Loucy (cell line): ENCODE measurements around the gene STAT4.
A peak's percentile ranks its signal among the peaks of the same experiment; 100 is the strongest.

Source experiments
- H2AFZ ChIP-seq: fragments of 200-600 bp; sonication (generic); 2 replicates; pipeline ENCODE4 v1.6.0; 2016; ENCODE audit warnings: antibody characterized with exemption, mild to moderate bottlenecking, low read length, moderate library complexity
- H3F3A ChIP-seq: fragments of 200-600 bp; 2 replicates; pipeline ENCODE4 v1.6.0; 2016; ENCODE audit warnings: antibody characterized with exemption, low read depth, mild to moderate bottlenecking
- H3K27me3 ChIP-seq: fragments of 200-600 bp; sonication (generic); 2 replicates; pipeline ENCODE4 v1.6.1; 2014; ENCODE audit warnings: low read length, mild to moderate bottlenecking; ENCODE audit not compliant: insufficient read depth, poor library complexity, severe bottlenecking
- H3K36me3 ChIP-seq: fragments of 200-600 bp; sonication (generic); 2 replicates; pipeline ENCODE4 v1.6.1; 2016; ENCODE audit warnings: low read length; ENCODE audit not compliant: insufficient read depth
- H3K4me1 ChIP-seq: fragments of 200-600 bp; sonication (generic); 2 replicates; pipeline ENCODE4 v1.5.1; 2014; ENCODE audit warnings: low read length, mild to moderate bottlenecking; ENCODE audit not compliant: insufficient read depth, poor library complexity, severe bottlenecking
- H3K4me2 ChIP-seq: fragments of 200-600 bp; sonication (generic); 2 replicates; pipeline ENCODE4 v1.6.0; 2014; ENCODE audit warnings: antibody characterized with exemption, low read length, low read depth, mild to moderate bottlenecking; ENCODE audit not compliant: poor library complexity, severe bottlenecking
- H3K4me3 ChIP-seq: fragments of 200-600 bp; sonication (generic); 2 replicates; pipeline ENCODE4 v1.5.1; 2014; ENCODE audit warnings: low read length, mild to moderate bottlenecking, mixed read lengths; ENCODE audit not compliant: poor library complexity, severe bottlenecking
- H3K79me2 ChIP-seq: fragments of 200-600 bp; sonication (generic); 2 replicates; pipeline ENCODE4 v1.6.1; 2014; ENCODE audit warnings: low read length; ENCODE audit not compliant: insufficient read depth
- H3K9ac ChIP-seq: fragments of 200-600 bp; sonication (generic); 2 replicates; pipeline ENCODE4 v1.6.0; 2014; ENCODE audit warnings: mild to moderate bottlenecking, low read depth, low read length, moderate library complexity; ENCODE audit not compliant: poor library complexity, severe bottlenecking
- H3K9me2 ChIP-seq: fragments of 200-600 bp; sonication (generic); replicated peaks from 2 replicates; pipeline ENCODE4 v1.6.1; 2016; ENCODE audit warnings: low read depth, low read length, mixed read lengths
- H3K9me3 ChIP-seq: fragments of 200-600 bp; sonication (generic); 2 replicates; pipeline ENCODE4 v1.6.1; 2014; ENCODE audit warnings: mild to moderate bottlenecking, antibody characterized with exemption, low read length, low read depth; ENCODE audit not compliant: insufficient read depth
- H4K20me1 ChIP-seq: fragments of 200-600 bp; sonication (generic); 2 replicates; pipeline ENCODE4 v1.6.0; 2014; ENCODE audit warnings: antibody characterized with exemption, low read length, mild to moderate bottlenecking; ENCODE audit not compliant: insufficient read depth, poor library complexity, severe bottlenecking
- CTCF ChIP-seq: fragments of 200-600 bp; sonication (generic); conservative IDR thresholded peaks from 2 replicates; pipeline ENCODE4 v1.5.1; 2014; ENCODE audit warnings: mild to moderate bottlenecking, antibody characterized with exemption, low read length
- EZH2phosphoT487 ChIP-seq: fragments of 200-600 bp; IDR thresholded peaks from 2 replicates; pipeline ENCODE4 v1.6.1; 2018; ENCODE audit warnings: antibody characterized with exemption, mild to moderate bottlenecking, moderate library complexity, borderline replicate concordance

STAT4 gene

GRCh38 chr2:191082321-191082720 is 68.5 kb downstream of the STAT4 start:
- TF ChIP-seq EZH2phosphoT487 (no peak), CTCF (no peak)
- Histone ChIP-seq H3F3A (no peaks in the 10 kb centered on the region), H4K20me1 (no peaks in the 10 kb centered on the region), H2AFZ (no peak overlapping the region), H3K9ac (no peak overlapping the region), H3K4me3 (no peak overlapping the region), H3K4me2 (no peak overlapping the region), H3K36me3 (no peaks in the 10 kb centered on the region), H3K9me3 (peaks cover 9% of the 10 kb centered on the region; the same call in 1 of the 2 replicates), H3K9me2 (no peaks in the 10 kb centered on the region), H3K4me1 (peaks cover 12% of the 10 kb centered on the region), H3K79me2 (no peaks in the 10 kb centered on the region), H3K27me3 (no peaks in the 10 kb centered on the region)

DNA sequence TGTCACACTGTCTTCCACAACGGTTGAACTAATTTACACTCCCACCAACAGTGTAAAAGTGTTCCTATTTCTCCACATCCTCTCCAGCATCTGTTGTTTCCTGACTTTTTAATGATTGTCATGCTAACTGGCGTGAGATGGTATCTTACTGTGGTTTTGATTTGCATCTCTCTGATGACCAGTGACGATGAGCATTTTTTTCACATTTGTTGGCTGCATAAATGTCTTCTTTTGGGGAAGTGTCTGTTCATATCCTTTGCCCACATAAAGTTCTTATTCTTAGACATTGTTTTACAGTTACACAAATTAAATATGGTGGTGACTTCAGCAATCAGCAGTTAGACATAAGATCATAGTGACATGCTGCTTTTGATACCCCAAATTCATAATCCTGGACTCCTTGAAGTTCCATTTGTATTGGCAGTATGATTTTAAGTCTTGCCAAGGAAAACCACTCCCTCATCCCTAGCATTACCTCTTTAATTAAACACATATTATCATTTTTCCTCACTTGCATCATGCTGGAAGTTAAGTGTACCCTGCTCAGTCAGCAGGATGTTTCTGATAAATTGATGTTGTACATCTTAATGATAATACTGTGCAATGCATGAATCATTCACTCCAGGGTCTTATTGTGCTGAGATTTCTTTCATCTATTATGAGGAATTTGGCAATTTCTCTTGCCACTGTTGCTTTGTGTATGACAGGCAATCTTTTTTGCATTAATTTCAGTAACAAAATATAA is 69.2 kb downstream of the STAT4 start:
- TF ChIP-seq CTCF (no peak), EZH2phosphoT487 (no peak)
- H3K79me2 ChIP-seq: no peaks in the 10 kb centered on the region
- H3F3A ChIP-seq: no peaks in the 10 kb centered on the region
- no peaks in the 10 kb centered on the region for H3K27me3 ChIP-seq
- no peak overlapping the region for H2AFZ ChIP-seq
- H3K9me3 ChIP-seq: peaks cover 9% of the 10 kb centered on the region; the same call in 1 of the 2 replicates
- no peak overlapping the region for H3K4me3 ChIP-seq
- H3K9ac ChIP-seq: no peak overlapping the region
- peaks cover 12% of the 10 kb centered on the region for H3K4me1 ChIP-seq
- H3K36me3 ChIP-seq: no peaks in the 10 kb centered on the region
- no peak overlapping the region for H3K4me2 ChIP-seq
- H3K9me2 ChIP-seq: no peaks in the 10 kb centered on the region
- H4K20me1 ChIP-seq: no peaks in the 10 kb centered on the region

- peak overlapping the region; percentile 29 for H3K4me2 ChIP-seq
- H3K27me3 ChIP-seq: no peaks in the 10 kb centered on the region
- H2AFZ ChIP-seq: peak overlapping the region; percentile 5; the same call in 1 of the 2 replicates
- H3K79me2 ChIP-seq: no peaks in the 10 kb centered on the region
- H3K36me3 ChIP-seq: no peaks in the 10 kb centered on the region; the same call in 1 of the 2 replicates
- H3K9me2 ChIP-seq: no peaks in the 10 kb centered on the region
- H4K20me1 ChIP-seq: no peaks in the 10 kb centered on the region
- H3K9me3 ChIP-seq: no peaks in the 10 kb centered on the region
- TF ChIP-seq CTCF: no peak
- no peak for TF ChIP-seq EZH2phosphoT487
- H3F3A ChIP-seq: no peaks in the 10 kb centered on the region
- H3K4me1 ChIP-seq: peaks cover 12% of the 10 kb centered on the region
- no peak overlapping the region for H3K4me3 ChIP-seq
- H3K9ac ChIP-seq: no peak overlapping the region
Measured at GRCh38 chr2:191078165-191078867, 72.5 kb downstream of the STAT4 start.
